Fibroblast of skin of right biceps (primary cell): Measurements from ENCODE around the gene SH2D7.
A peak's percentile ranks its signal among the peaks of the same experiment; 100 is the strongest.
"Not testable (repeated sequence)": the region's sequence is repeated elsewhere in the genome, so short reads cannot be mapped to it uniquely, and the experiment has no call there.

Experiments used
- DNase-seq: peaks from one replicate; pipeline ENCODE4 v3.0.0-alpha.2; 2013

SH2D7 gene

GRCh38 chr15:78146425-78147154 is 54.2 kb downstream of the SH2D7 start:
- no peak for DNase-seq

- DNase-seq, result no peak
These were observed 55.2 kb downstream of the SH2D7 start for GRCh38 chr15:78147566-78147965.

GRCh38 chr15:78148392-78149067 is 56.2 kb downstream of the SH2D7 start:
- peak; percentile 3 for DNase-seq

- peak; percentile 97 for DNase-seq
These were observed 56.9 kb downstream of the SH2D7 start, which contains the start of gene IDH3A for GRCh38 chr15:78149068-78149804. Gene IDH3A (plus strand): TSS chr15:78149362. CDS start chr15:78149404, 42 bp downstream.

GRCh38 chr15:78149805-78150751 is 57.7 kb downstream of the SH2D7 start:
- DNase-seq, result peak; percentile 21

- not testable (repeated sequence) for DNase-seq
These were observed 58.7 kb downstream of the SH2D7 start for GRCh38 chr15:78151075-78151474.
